Stimulated activated CD4-positive, alpha-beta T cell treated with anti-CD3 and anti-CD28 coated beads, TNF-alpha, amount 100 ng/mL, for 24 hours (primary cell): ENCODE results near the gene BRSK2.

ENCODE experiments used
- DNase-seq, 3 experiments: peaks; one replicate each; pipeline ENCODE4 v3.0.0-alpha.2; 2020; ENCODE audit warnings: low read depth in 3 of 3

Gene BRSK2

GRCh38 chr11:1468473-1469066, 78.8 kb downstream of the BRSK2 start:
- DNase-seq, result no peak

- no peak for DNase-seq
Measured at GRCh38 chr11:1469287-1469910, 79.7 kb downstream of the BRSK2 start.

- no peak for DNase-seq
Measured at GRCh38 chr11:1469911-1470680, 80.4 kb downstream of the BRSK2 start.

GRCh38 chr11:1470681-1471611, 81.2 kb downstream of the BRSK2 start:
- DNase-seq, result no peak

- DNase-seq, result no peak
Measured at GRCh38 chr11:1471736-1472135, 82.0 kb downstream of the BRSK2 start.

- no peak for DNase-seq
Measured at GRCh38 chr11:1472180-1473005, 82.7 kb downstream of the BRSK2 start.

GRCh38 chr11:1473011-1473628, 83.4 kb downstream of the BRSK2 start:
- no peak for DNase-seq

- no peak for DNase-seq
Measured at GRCh38 chr11:1473786-1474185, 84.1 kb downstream of the BRSK2 start.

GRCh38 chr11:1475841-1476240, 86.1 kb downstream of the BRSK2 start:
- DNase-seq, result no peak

GRCh38 chr11:1476940-1477736, 87.4 kb downstream of the BRSK2 start:
- DNase-seq, result no peak

- no peak for DNase-seq
Measured at GRCh38 chr11:1478011-1478410, 88.3 kb downstream of the BRSK2 start.

- no peak for DNase-seq
Measured at GRCh38 chr11:1478544-1478943, 88.8 kb downstream of the BRSK2 start.

GRCh38 chr11:1479006-1479677, 89.4 kb downstream of the BRSK2 start:
- no peak for DNase-seq

GRCh38 chr11:1479678-1480118, 90.0 kb downstream of the BRSK2 start:
- DNase-seq, result no peak

GRCh38 chr11:1480191-1480554, 90.4 kb downstream of the BRSK2 start:
- no peak for DNase-seq

- no peak for DNase-seq
Measured at GRCh38 chr11:1480555-1481482, 91.1 kb downstream of the BRSK2 start.

- DNase-seq, result no peak
Measured at GRCh38 chr11:1481483-1481825, 91.7 kb downstream of the BRSK2 start.

GRCh38 chr11:1481861-1482441, 92.2 kb downstream of the BRSK2 start:
- DNase-seq, result no peak
